ENCODE results near the gene ZNF813. TPM values are rescaled to one million over a fixed set of nuclear protein-coding genes. Genes with fewer than 3 reads are reported as not detected.

Gene ZNF813
- 2.7 and 3.6 TPM in 2 replicates for total RNA-seq

GRCh38 chr19:53467485-53468262, at the start of gene ZNF813:
Gene ZNF813 (plus strand): TSS chr19:53467733. CDS start chr19:53483823, 16,090 bp downstream.

DNA sequence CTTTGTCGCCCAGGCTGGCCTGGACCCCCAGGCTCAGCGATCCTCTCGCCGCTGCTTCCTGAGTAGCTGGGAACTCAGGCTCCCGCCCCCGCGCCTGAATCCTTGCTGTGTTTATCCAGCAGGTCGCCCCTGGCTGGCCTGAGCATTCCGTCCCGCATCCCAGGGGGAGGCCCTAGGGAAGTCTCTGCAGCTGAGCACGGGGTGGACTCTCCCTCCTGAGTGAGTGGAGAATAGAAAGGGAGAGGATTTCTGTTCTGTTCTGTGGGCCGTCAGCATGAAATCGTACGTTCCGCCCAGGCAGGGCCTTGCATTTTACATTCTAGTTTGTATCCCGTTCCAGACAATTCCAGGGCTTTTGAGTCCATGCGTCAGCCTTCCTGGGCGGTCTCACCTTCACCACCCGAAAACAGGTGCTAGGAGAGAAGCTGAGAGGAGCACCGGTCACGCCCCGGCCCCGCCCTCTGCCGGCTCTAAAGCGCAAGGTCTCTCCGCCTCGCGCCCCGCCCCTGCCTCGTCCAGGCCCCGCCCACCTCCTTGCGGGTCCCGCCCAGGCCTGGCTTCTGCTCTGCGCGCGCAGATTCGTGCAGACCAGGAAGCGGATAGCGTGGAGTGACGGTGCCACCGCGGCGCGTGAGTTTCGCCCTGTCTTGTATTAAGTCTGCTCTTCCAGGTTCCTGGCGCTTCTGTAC, 36.0 kb upstream of the ZNF813 start, which contains the start of gene ZNF761:
Gene ZNF761, plus strand, starts transcription at position 586 of the 689 bp plus-strand sequence. CDS start 15,285 bp downstream, outside the sequence.

DNA sequence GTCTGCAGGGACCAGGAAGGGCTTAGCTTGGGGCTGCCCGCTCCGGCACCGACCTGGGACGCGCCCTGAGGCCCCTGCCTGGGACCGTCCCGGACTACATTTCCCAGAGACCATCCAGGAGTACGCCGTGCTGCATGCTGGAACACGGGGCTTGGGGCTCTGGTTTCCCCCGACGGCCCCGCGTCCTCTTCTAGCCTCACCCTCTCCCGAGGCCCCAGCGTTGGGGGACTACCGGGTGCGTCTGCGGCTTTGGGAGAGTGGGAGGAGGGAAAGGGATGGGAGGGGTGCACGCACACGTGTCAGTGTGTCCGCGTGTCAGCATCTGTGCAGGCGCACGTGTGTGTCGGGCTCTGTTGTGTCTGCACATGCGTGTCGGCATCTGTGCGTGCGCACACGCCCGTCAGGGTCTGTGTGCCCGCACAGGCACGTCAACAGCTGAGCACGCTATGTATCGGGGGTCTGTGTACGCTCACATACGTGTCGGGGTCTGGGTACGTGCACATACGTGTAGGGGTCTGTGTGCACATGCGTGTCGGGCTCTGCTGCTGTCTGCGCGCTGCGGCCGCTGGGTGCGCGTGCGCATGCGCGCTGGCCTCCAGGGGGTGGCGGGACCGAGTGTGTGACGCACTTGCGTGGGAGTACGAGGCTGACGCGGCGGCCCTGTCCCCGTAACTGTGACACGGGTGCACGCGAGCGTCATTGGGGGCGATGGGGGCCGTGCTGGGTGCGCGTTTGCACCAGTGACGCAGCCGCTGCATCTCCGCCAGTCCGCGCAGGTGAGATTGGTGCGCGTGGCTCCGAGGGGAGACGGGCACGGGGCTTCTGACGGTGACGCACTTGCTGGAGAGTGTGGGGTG, 70.2 kb downstream of the ZNF813 start, which contains the start of gene ZNF331:
Gene ZNF331, plus strand, starts transcription at position 625 of the 857 bp plus-strand sequence. CDS start 31,232 bp downstream, outside the sequence.

Other genes with a start within 250 kb of the ZNF813 start
- 14.7 and 14.8 TPM in 2 replicates for gene ZNF677, start 212.9 kb upstream of the ZNF813 start, total RNA-seq
- gene VN1R2, start 209.4 kb upstream of the ZNF813 start, total RNA-seq: not detected in 2 replicates
- gene VN1R4, start 200.0 kb upstream of the ZNF813 start, total RNA-seq: not detected in 2 replicates
- gene ZNF845, start 134.0 kb upstream of the ZNF813 start, total RNA-seq: 7.3 and 7.8 TPM in 2 replicates
- gene ZNF525, start 102.0 kb upstream of the ZNF813 start, total RNA-seq: 6.0 and 9.1 TPM in 2 replicates
- gene ZNF765, start 72.6 kb upstream of the ZNF813 start, total RNA-seq: 13.0 and 13.2 TPM in 2 replicates
- gene ZNF761, start 35.7 kb upstream of the ZNF813 start, total RNA-seq: 10.0 and 12.1 TPM in 2 replicates
- gene ZNF331, start 70.4 kb downstream of the ZNF813 start, total RNA-seq: 11.6 and 12.6 TPM in 2 replicates
- not detected in 2 replicates for gene DPRX, start 164.3 kb downstream of the ZNF813 start, total RNA-seq

Measured in smooth muscle cell of the pulmonary artery (primary cell).